Measurements from ENCODE around the gene UFC1. TPM values are rescaled to one million over a fixed set of nuclear protein-coding genes. Genes with fewer than 3 reads are reported as not detected.
A peak's percentile ranks its signal among the peaks of the same experiment; 100 is the strongest.

UFC1 gene
- total and polyA plus RNA-seq, 2 of the 13 experiments (the other 11 are each of a cell fraction or from before 2014, with no cell fraction given), result 72.8 to 85.2 TPM

- TF ChIP-seq PAXIP1 (CRISPR knock-in tag; conservative IDR thresholded peaks at IDR 0.05) (0 out of 2 replicates have a peak, but pooled peaks have one; percentile 21), HOXA3 (CRISPR knock-in tag; IDR thresholded peaks at IDR 0.05) (peak; percentile 27; the same call in 1 of the 2 replicates), JUN (CRISPR knock-in tag; IDR thresholded peaks at IDR 0.05) (no peak), ZNF512 (CRISPR knock-in tag; IDR thresholded peaks at IDR 0.05) (no peak), ZFP91 (CRISPR knock-in tag; IDR thresholded peaks at IDR 0.05; ENCODE audit: borderline replicate concordance) (peak; percentile 41; the same call in 1 of the 2 replicates), ZBTB25 (CRISPR knock-in tag; IDR thresholded peaks at IDR 0.05) (no peak), ZNF121 (CRISPR knock-in tag; IDR thresholded peaks at IDR 0.05) (no peak), ZNF138 (CRISPR knock-in tag; IDR thresholded peaks at IDR 0.05; ENCODE audit: low read depth) (no peak), KAT8 (CRISPR knock-in tag; IDR thresholded peaks at IDR 0.05) (no peak), SCMH1 (CRISPR knock-in tag; IDR thresholded peaks at IDR 0.05; ENCODE audit: borderline replicate concordance) (no peak), MTF1 (CRISPR knock-in tag; IDR thresholded peaks at IDR 0.05) (no peak), BRCA1 (CRISPR knock-in tag; IDR thresholded peaks at IDR 0.05) (no peak), MZF1 (CRISPR knock-in tag; IDR thresholded peaks at IDR 0.05; ENCODE audit: borderline replicate concordance) (no peak), DR1 (CRISPR knock-in tag; IDR thresholded peaks at IDR 0.05) (no peak), MYC (CRISPR knock-in tag; IDR thresholded peaks at IDR 0.05; ENCODE audit: borderline replicate concordance) (no peak), ZNF607 (CRISPR knock-in tag; IDR thresholded peaks at IDR 0.05; ENCODE audit: borderline replicate concordance) (no peak)
Observed at GRCh38 chr1:161200992-161201835, 47.4 kb downstream of the UFC1 start (continued).

Data from HepG2 (cell line).